GM10248 (cell line): ENCODE measurements around the gene PDE12.

Source experiments
- CTCF ChIA-PET: fragments of 300-600 bp; sonication (Branson Sonifier 250); formaldehyde crosslinking; extraction: SDS; loops from one replicate; lab custom pipeline; 2021; ENCODE audit warnings: antibody characterized with exemption; lab: Yijun Ruan, JAX
- POLR2A ChIA-PET: fragments of 350-650 bp; sonication (Branson Sonifier 250); formaldehyde crosslinking; extraction: SDS; loops from one replicate; lab custom pipeline; 2020; ENCODE audit warnings: antibody characterized with exemption; lab: Yijun Ruan, JAX
- DNase-seq: peaks from one replicate; pipeline ENCODE4 v3.0.0; 2012; ENCODE audit errors: extremely low spot score
- TF ChIP-seq, protein P1 (sequence below): IDR thresholded peaks from 2 replicates; pipeline ENCODE4 v1.5.1; 2012; ENCODE audit warnings: mild to moderate bottlenecking, low read depth; ENCODE audit errors: extremely low read depth, missing control alignments, control extremely low read depth

PDE12 gene

DNA sequence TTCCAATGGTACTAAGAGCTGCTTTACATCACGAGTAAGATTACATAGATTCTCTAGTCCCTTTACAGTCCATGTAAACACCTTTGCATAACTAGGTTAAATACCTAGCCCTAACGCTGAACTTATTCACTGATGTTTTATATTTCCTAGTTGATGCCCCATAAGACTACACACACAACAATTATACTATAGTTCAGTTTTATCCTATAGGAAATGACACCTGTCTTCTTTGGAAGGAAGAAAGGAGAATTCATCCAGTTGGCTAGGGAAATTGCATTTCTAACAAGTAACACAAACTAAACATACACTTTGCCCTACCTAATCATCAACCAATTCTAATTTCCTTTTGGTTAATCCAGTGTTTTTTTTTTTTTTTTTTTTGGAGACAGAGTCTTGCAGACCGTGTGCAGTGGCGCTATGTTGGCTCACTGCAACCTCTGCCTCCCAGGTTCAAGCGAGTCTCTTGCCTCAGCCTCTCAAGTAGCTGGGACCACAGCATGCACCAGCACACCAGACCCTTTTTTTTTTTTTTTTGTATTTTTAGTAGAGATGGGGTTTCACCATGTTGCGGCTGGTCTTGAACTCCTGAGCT, 13.9 kb downstream of the PDE12 start:
- POLR2A ChIA-PET: no interaction called here
- DNase-seq: no peak
- CTCF ChIA-PET: interaction anchor here (0.6 to 1.3 kb wide), 3 partner anchors 8 to 914 kb away, joined by 3 to 4 read pairs (median 3); no protein-coding TSS in a partner anchor
- TF ChIP-seq, protein P1, sequence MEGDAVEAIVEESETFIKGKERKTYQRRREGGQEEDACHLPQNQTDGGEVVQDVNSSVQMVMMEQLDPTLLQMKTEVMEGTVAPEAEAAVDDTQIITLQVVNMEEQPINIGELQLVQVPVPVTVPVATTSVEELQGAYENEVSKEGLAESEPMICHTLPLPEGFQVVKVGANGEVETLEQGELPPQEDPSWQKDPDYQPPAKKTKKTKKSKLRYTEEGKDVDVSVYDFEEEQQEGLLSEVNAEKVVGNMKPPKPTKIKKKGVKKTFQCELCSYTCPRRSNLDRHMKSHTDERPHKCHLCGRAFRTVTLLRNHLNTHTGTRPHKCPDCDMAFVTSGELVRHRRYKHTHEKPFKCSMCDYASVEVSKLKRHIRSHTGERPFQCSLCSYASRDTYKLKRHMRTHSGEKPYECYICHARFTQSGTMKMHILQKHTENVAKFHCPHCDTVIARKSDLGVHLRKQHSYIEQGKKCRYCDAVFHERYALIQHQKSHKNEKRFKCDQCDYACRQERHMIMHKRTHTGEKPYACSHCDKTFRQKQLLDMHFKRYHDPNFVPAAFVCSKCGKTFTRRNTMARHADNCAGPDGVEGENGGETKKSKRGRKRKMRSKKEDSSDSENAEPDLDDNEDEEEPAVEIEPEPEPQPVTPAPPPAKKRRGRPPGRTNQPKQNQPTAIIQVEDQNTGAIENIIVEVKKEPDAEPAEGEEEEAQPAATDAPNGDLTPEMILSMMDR: no peak

DNA sequence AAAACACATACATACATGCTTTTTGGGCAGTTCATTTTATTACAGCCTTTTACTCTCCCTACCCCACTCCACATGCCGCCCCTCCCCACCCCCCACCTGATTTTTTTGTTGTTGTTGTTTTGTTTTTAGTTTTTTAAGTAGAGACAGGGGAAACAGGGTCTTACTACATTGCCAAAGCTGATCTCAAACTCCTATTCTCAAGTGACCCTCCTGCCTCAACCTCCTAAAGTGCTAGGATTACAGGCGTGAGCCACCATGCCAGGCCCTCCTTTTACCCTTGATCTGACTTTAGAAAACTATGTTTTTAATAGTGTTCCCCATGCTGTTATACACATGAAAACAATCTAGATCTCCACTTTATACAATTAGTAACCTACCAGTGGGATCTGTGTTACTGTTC, 14.8 kb downstream of the PDE12 start:
- no peak for DNase-seq
- TF ChIP-seq, protein P1: no peak
- CTCF ChIA-PET: interaction anchor here (0.6 to 1.3 kb wide), 2 partner anchors 22 to 915 kb away, joined by 3 read pairs; no protein-coding TSS in a partner anchor
- POLR2A ChIA-PET: no interaction called here

DNA sequence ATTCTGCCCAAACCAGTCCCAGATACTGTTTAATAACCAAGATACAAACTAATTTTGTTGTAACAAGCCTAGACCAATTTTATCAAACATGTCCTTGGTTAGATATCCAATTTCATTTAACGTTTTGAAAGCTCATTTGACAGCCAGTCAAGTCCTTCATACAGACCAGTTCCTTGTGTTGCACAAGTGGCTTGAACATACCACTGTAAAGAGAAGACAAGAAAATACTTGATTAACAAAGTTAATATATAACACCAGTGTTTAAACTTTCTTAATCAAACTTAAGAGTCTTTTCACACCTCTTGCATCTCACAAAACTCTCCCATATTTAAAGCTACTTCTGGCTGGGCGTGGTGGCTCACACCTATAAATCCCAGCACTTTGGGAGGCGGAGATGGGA, 16.0 kb downstream of the PDE12 start:
- CTCF ChIA-PET: interaction anchor here (1.3 kb wide), 1 partner anchor 8 kb away, joined by 5 read pairs; no protein-coding TSS in a partner anchor
- DNase-seq: no peak
- TF ChIP-seq, protein P1: no peak
- POLR2A ChIA-PET: no interaction called here

DNA sequence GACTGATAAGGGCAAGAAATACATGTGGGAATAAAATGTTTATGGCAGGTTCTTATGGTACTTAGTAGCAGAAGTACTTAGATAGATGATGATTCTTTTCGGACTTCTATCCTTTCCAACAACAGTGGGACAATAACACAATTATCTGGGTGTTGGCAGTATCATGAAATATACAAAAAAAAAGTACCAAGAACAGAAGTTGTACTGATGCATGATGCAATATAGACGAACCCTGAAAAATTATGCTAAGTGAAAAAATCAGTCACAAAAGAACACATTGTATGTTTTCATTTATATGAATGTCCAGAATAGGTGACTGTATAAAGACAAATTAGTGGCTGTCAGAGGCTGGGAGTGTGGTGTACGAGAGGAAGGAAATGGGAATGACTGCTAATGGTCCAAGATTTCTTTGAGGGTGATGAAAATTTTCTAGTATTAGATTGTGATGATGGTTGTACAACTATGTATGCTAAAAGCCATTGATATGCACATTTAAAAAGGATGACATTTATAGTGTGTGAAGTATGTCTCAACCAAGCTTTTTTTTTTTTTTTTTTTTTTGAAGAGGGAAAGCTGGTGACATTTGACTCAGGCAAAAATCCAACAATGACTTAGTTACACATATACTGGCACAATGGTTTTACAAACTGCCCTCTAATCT, 20.0 kb downstream of the PDE12 start:
- CTCF ChIA-PET: interaction anchor here (0.9 kb wide), 1 partner anchor 17 kb away, joined by 3 read pairs; no protein-coding TSS in a partner anchor
- no peak for DNase-seq
- TF ChIP-seq, protein P1: no peak
- POLR2A ChIA-PET: no interaction called here

DNA sequence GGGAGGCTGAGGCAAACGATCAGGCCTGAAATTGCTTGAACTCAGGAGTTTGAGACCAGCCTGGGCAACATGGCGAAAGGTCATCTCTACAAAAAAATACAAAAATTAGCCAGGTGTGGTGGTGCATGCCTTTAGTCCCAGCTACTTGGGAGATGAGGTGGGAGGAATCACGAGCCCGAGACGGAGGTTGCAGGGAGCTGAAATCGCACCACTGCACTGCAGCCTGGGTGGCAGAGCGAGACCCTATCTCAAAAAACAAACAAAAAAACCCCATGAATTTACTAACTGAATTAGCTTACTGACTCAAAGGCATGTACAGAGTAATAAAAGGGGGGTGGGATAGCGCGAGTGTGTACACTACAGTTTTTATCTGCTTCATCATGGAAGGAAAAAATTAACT, 21.7 kb downstream of the PDE12 start:
- ChIA-PET CTCF (no interaction called here), POLR2A (no interaction called here)
- DNase-seq: no peak
- TF ChIP-seq, protein P1: no peak

DNA sequence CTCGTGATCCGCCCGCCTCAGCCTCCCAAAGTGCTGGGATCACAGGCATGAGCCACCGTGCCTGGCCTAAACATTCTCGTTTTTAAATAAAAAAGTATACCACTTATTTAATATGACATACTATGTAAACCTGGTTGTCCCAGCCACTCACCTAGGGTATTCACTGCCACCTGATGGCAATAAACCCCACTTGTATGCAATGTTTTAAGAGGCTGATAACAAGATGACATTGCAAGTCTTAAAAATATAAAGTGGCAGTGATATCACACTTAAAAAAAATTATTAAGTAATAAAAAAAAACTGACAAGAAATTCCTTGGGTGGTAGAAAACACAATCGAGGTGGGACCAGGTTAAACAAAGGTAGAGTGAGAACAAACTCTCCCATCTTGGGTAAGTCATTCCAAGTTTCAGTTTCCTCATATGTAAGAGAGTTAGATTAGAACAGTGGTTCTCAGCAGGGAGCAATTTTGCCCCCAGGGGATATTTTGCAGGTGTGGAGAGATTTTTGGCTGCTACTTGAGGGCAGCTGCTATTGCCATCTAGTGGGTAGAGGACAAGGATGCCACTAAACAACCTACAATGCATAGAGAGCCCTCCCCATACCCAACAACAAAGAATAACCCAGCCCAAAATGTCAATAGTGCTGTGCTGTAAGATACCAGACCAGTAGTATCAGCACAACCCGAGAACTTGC, 26.5 kb downstream of the PDE12 start:
- ChIA-PET POLR2A (no interaction called here), CTCF (no interaction called here)
- no peak for DNase-seq
- TF ChIP-seq, protein P1: no peak
